Measurements from ENCODE around the gene CCDC71. TPM values are rescaled to one million over a fixed set of nuclear protein-coding genes. Genes with fewer than 3 reads are reported as not detected.

The CCDC71 gene
- total RNA-seq, 6 donors from 2014 or later = 20.7 to 31.6 (median 26.0) TPM

GRCh38 chr3:49123687-49124086, 42.4 kb downstream of the CCDC71 start:
- no peak overlapping the region for H3K27ac ChIP-seq
- no peak for ATAC-seq (ENCODE audit: low FRiP score in 2 of 2)
- TF ChIP-seq CTCF (IDR thresholded peaks at IDR 0.05) (no peak), POLR2AphosphoS5 (IDR thresholded peaks at IDR 0.05) (no peak), EP300 (IDR thresholded peaks at IDR 0.05) (no peak), POLR2A (IDR thresholded peaks at IDR 0.05) (no peak)
- WGBS, 2 donors = 95 to 98% methylated on average over 10 to 13 of the region's 17 CpGs
- peaks cover 13 to 23% (median 16%) of the 10 kb centered on the region in 4 donors for H3K4me1 ChIP-seq
- DNase-seq = no peak
- H3K4me3 ChIP-seq = no peak overlapping the region
- peaks cover 21 to 77% (median 65%) of the 10 kb centered on the region in 4 donors for H3K36me3 ChIP-seq
- H3K27me3 ChIP-seq = no peaks in the 10 kb centered on the region
- no peaks in the 10 kb centered on the region for H3K9me3 ChIP-seq

DNA sequence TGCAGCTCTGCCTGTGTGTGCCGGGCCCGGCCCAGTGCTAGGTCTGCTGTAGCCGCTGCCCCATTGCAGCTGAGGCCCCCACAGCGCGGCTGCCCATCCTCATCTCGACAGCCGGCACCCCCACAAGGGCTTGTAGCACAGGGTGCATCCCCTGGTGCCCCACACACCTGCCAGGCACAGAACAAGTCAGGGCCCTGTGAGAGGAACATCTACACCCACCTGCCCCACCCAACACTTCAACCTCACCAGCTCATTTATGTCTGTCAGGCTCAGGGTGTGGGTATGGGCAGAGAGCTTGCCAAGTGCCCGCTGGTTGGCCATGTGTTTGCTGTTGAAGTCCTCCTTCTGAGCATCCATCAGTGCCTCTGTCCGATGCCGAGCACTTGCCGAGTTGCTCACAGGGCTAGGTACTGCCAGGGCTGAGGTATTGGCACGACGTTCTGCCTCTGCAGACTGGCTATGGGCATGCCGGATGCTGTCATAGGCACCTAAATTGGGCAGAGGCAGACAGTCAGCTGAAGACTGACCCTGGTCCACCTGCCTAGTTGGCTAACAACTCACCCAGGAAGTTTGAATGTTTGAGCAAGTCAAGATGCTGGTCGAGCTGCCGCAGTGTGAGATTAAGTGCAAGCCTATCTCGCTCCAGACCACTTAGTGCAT, 43.1 kb downstream of the CCDC71 start:
- H3K36me3 ChIP-seq = peaks cover 23 to 77% (median 68%) of the 10 kb centered on the region in 4 donors
- H3K9me3 ChIP-seq = no peaks in the 10 kb centered on the region
- ATAC-seq (ENCODE audit: low FRiP score in 2 of 2) (no peak), DNase-seq (no peak)
- 92 to 94% methylated on average over 11 to 14 of the region's 17 CpGs for WGBS, 2 donors
- no peak overlapping the region for H3K27ac ChIP-seq
- no peak for TF ChIP-seq CTCF (IDR thresholded peaks at IDR 0.05)
- TF ChIP-seq EP300 (IDR thresholded peaks at IDR 0.05) = no peak
- TF ChIP-seq POLR2A (IDR thresholded peaks at IDR 0.05) = no peak
- TF ChIP-seq POLR2AphosphoS5 (IDR thresholded peaks at IDR 0.05) = no peak
- H3K4me3 ChIP-seq = no peak overlapping the region
- H3K27me3 ChIP-seq = no peaks in the 10 kb centered on the region
- H3K4me1 ChIP-seq = peaks cover 15 to 25% (median 19%) of the 10 kb centered on the region in 4 donors

DNA sequence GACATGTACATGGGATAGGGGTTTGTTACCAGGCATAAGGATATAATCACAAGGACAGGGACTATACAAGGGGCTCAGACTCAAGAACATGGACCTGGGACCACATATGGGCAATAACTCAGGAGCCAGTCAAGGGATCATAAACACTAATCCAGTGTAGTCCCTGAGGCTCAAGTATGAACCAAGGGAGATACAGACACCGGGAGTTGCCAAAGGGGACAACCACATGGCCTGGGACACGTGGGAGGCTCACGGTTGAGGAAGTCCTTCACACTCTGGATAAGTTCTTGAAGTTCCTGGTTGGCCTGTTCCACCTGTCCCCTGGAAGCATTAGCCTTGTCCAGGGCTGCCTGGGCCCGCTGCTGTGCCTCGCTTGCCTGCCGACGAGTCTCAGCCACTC, 43.7 kb downstream of the CCDC71 start:
- no peak for ATAC-seq (ENCODE audit: low FRiP score in 2 of 2)
- H3K27me3 ChIP-seq = no peaks in the 10 kb centered on the region
- TF ChIP-seq POLR2A (IDR thresholded peaks at IDR 0.05) (no peak), POLR2AphosphoS5 (IDR thresholded peaks at IDR 0.05) (no peak)
- no peak overlapping the region for H3K4me3 ChIP-seq
- no peaks in the 10 kb centered on the region for H3K9me3 ChIP-seq
- peaks cover 29 to 79% (median 72%) of the 10 kb centered on the region in 4 donors for H3K36me3 ChIP-seq
- DNase-seq = no peak
- no peak overlapping the region for H3K27ac ChIP-seq
- peaks cover 15 to 25% (median 19%) of the 10 kb centered on the region in 4 donors for H3K4me1 ChIP-seq
- WGBS, 2 donors = 87 to 92% methylated on average over 2 to 7 of the region's 7 CpGs

DNA sequence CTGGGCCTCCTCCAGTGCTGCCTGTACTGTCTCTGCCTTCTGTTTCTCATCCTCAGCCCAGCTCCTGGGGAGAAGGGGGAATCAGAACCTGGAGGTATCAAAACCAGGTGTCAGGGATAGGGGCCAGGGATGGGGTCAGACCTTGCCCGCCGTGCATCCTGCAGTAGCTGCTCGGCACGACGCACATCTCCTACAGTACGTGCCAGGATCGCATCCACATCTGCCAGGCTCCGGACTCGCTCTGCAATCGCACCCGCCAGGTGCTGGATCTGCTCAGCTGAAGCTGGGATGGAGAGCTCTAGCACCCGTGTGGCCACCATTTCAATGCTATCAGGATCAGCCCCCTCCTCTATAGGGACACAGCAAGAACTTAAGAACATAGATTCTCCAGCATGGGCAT, 44.1 kb downstream of the CCDC71 start:
- Histone ChIP-seq H3K9me3 (no peaks in the 10 kb centered on the region), H3K4me1 (peaks cover 15 to 25% (median 19%) of the 10 kb centered on the region in 4 donors), H3K4me3 (no peak overlapping the region), H3K27ac (peak overlapping the region in 1 of 4 donors; percentile 89), H3K27me3 (no peaks in the 10 kb centered on the region), H3K36me3 (peaks cover 33 to 79% (median 74%) of the 10 kb centered on the region in 4 donors)
- TF ChIP-seq EP300 (IDR thresholded peaks at IDR 0.05) (no peak), CTCF (IDR thresholded peaks at IDR 0.05) (no peak), POLR2AphosphoS5 (IDR thresholded peaks at IDR 0.05) (no peak), POLR2A (IDR thresholded peaks at IDR 0.05) (no peak)
- ATAC-seq (ENCODE audit: low FRiP score in 2 of 2) (no peak), DNase-seq (no peak)
- WGBS, 2 donors = 93 to 97% methylated on average over 12 of the region's 12 CpGs

- no peaks in the 10 kb centered on the region for H3K27me3 ChIP-seq
- DNase-seq = no peak
- peak overlapping the region; percentile 89 to 99 (median 96) for H3K27ac ChIP-seq
- H3K4me1 ChIP-seq = peaks cover 15 to 25% (median 19%) of the 10 kb centered on the region in 4 donors
- H3K9me3 ChIP-seq = no peaks in the 10 kb centered on the region
- ATAC-seq (ENCODE audit: low FRiP score in 2 of 2) = no peak
- peaks cover 41 to 80% (median 74%) of the 10 kb centered on the region in 4 donors for H3K36me3 ChIP-seq
- 81 to 87% methylated on average over 13 to 16 of the region's 17 CpGs for whole genome bisulfite sequencing, 2 donors
- H3K4me3 ChIP-seq = peak overlapping the region in 3 of 4 donors; percentile 80 to 99 (median 97)
- TF ChIP-seq CTCF (IDR thresholded peaks at IDR 0.05) (no peak), EP300 (IDR thresholded peaks at IDR 0.05) (no peak), POLR2A (IDR thresholded peaks at IDR 0.05) (no peak), POLR2AphosphoS5 (IDR thresholded peaks at IDR 0.05) (no peak)
Observed at GRCh38 chr3:49121132-49121736, 44.9 kb downstream of the CCDC71 start.
